Stimulated activated naive CD8-positive, alpha-beta T cell treated with anti-CD3 and anti-CD28 coated beads, Interleukin-15, amount 100 ng/mL, for 72 hours (primary cell): ENCODE measurements around the gene CYP21A2.
"Not testable (repeated sequence)": the region's sequence is repeated elsewhere in the genome, so short reads cannot be mapped to it uniquely, and the experiment has no call there.

Experiments
- ATAC-seq: fragments of 150-1000 bp; cut with Tn5 transposase; 2 replicates; pipeline ENCODE4 v1.10.0; 2021; ENCODE audit warnings: mild to moderate bottlenecking, moderate library complexity
- DNase-seq, 2 donors: peaks; one replicate each; pipeline ENCODE4 v3.0.0; 2021 to 2022
- H3K27ac Mint-ChIP-seq, 2 donors: one replicate each; pipeline ENCODE4 v1.8.0; 2022; ENCODE audit warnings: mild to moderate bottlenecking in 2 of 2, mixed read lengths in 2 of 2, moderate library complexity in 2 of 2
- H3K27me3 Mint-ChIP-seq: one replicate; pipeline ENCODE4 v1.8.0; 2022; ENCODE audit warnings: mixed read lengths
- H3K4me1 Mint-ChIP-seq: one replicate; pipeline ENCODE4 v1.8.0; 2022; ENCODE audit warnings: mild to moderate bottlenecking, mixed read lengths
- H3K4me3 Mint-ChIP-seq, 2 donors: one replicate each; pipeline ENCODE4 v1.8.0; 2022; ENCODE audit warnings: mild to moderate bottlenecking in 2 of 2, mixed read lengths in 2 of 2, moderate library complexity in 1 of 2
- H3K9me3 Mint-ChIP-seq, 2 donors: one replicate each; pipeline ENCODE4 v1.8.0; 2022; ENCODE audit warnings: mixed read lengths in 2 of 2

Gene CYP21A2

GRCh38 chr6:32037598-32038524 is at the start of gene CYP21A2:
CYP21A2 (plus strand) TSS chr6:32038415; CDS start chr6:32038423, 8 bp downstream.
- H3K27me3 Mint-ChIP-seq, DNase-seq, H3K4me3 Mint-ChIP-seq, H3K9me3 Mint-ChIP-seq: not testable (repeated sequence)
- Mint-ChIP-seq H3K4me1 (peaks cover 11% of the 10 kb centered on the region), H3K27ac (peak within 1 kb of the TSS in 1 of 2 donors; percentile 52)
- peak; percentile 86 for ATAC-seq

GRCh38 chr6:31989363-31989762 is 48.9 kb upstream of the CYP21A2 start:
- DNase-seq, H3K9me3 Mint-ChIP-seq, H3K27ac Mint-ChIP-seq, ATAC-seq, H3K27me3 Mint-ChIP-seq, H3K4me3 Mint-ChIP-seq, H3K4me1 Mint-ChIP-seq: not testable (repeated sequence)

- ATAC-seq, H3K4me3 Mint-ChIP-seq, DNase-seq, H3K4me1 Mint-ChIP-seq, H3K27me3 Mint-ChIP-seq, H3K27ac Mint-ChIP-seq, H3K9me3 Mint-ChIP-seq: not testable (repeated sequence)
Observed at GRCh38 chr6:31994421-31994820, 43.8 kb upstream of the CYP21A2 start.

DNA sequence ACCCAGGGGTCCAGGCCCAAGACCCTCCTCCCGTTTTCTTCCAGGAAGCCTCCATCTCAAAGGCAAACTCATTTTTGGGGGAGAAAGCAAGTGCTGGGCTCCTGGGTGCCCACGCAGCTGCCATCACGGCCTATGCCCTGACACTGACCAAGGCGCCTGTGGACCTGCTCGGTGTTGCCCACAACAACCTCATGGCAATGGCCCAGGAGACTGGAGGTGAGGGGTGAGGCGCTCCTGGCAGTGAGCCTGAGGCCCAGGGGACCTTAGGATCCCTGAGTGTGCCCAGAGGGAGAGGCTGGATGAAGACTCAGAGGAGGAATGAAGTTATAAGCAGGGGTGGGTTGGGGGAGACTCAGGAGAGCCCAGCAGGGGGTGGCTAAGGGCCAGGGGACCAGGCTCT is 41.8 kb upstream of the CYP21A2 start:
- not testable (repeated sequence) for H3K9me3 Mint-ChIP-seq, DNase-seq, H3K4me1 Mint-ChIP-seq, ATAC-seq, H3K27me3 Mint-ChIP-seq, H3K4me3 Mint-ChIP-seq
- H3K27ac Mint-ChIP-seq = peak overlapping the region in 1 of 2 donors; percentile 30

GRCh38 chr6:32002546-32003268 is 35.5 kb upstream of the CYP21A2 start:
- not testable (repeated sequence) for H3K27me3 Mint-ChIP-seq, DNase-seq, H3K9me3 Mint-ChIP-seq, H3K4me3 Mint-ChIP-seq, H3K27ac Mint-ChIP-seq, ATAC-seq
- peaks cover 11% of the 10 kb centered on the region for H3K4me1 Mint-ChIP-seq

DNA sequence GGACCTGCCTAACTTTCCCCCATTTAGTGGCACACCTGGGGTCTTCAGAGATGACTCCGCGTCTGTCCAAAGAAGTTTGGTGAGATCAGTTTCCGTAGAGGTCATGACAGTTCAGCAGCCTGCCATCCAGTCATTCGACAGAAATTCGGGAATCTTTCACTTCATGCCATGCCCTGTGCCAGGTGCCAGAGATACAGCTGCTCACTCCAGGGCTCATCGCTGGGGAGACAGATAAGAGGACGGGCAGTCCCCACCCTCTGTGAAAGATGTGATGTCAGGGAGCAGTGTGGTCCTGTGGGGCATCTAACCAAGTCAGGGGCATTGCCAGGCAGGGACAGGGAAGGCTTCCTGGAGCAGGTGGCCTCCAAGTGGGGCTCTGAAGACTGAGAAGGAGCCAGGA is 34.9 kb upstream of the CYP21A2 start:
- H3K9me3 Mint-ChIP-seq, H3K4me3 Mint-ChIP-seq, H3K27ac Mint-ChIP-seq, H3K27me3 Mint-ChIP-seq, ATAC-seq, DNase-seq: not testable (repeated sequence)
- H3K4me1 Mint-ChIP-seq = peaks cover 11% of the 10 kb centered on the region

GRCh38 chr6:32004393-32004792 is 33.8 kb upstream of the CYP21A2 start:
- not testable (repeated sequence) for DNase-seq

GRCh38 chr6:32004864-32005537 is 33.2 kb upstream of the CYP21A2 start:
- peak overlapping the region in 1 of 2 donors; percentile 33 for H3K27ac Mint-ChIP-seq
- H3K4me3 Mint-ChIP-seq, DNase-seq, H3K9me3 Mint-ChIP-seq, H3K27me3 Mint-ChIP-seq: not testable (repeated sequence)
- peak; percentile 87 for ATAC-seq
- H3K4me1 Mint-ChIP-seq = peaks cover 11% of the 10 kb centered on the region

More at GRCh38 chr6:32004393-32004792, 33.8 kb upstream of the CYP21A2 start:
- H3K27me3 Mint-ChIP-seq, H3K4me3 Mint-ChIP-seq, ATAC-seq, H3K27ac Mint-ChIP-seq, H3K9me3 Mint-ChIP-seq: not testable (repeated sequence)
- peaks cover 11% of the 10 kb centered on the region for H3K4me1 Mint-ChIP-seq

- not testable (repeated sequence) for H3K27me3 Mint-ChIP-seq, DNase-seq, H3K9me3 Mint-ChIP-seq, H3K4me3 Mint-ChIP-seq, ATAC-seq, H3K27ac Mint-ChIP-seq
- peaks cover 11% of the 10 kb centered on the region for H3K4me1 Mint-ChIP-seq
Observed at GRCh38 chr6:32005538-32005880, 32.7 kb upstream of the CYP21A2 start.

- H3K4me3 Mint-ChIP-seq, H3K27ac Mint-ChIP-seq, H3K9me3 Mint-ChIP-seq, DNase-seq, H3K27me3 Mint-ChIP-seq, ATAC-seq: not testable (repeated sequence)
- peaks cover 11% of the 10 kb centered on the region for H3K4me1 Mint-ChIP-seq
Observed at GRCh38 chr6:32005991-32006529, 32.2 kb upstream of the CYP21A2 start.

GRCh38 chr6:32007086-32007485 is 31.1 kb upstream of the CYP21A2 start:
- peaks cover 11% of the 10 kb centered on the region for H3K4me1 Mint-ChIP-seq
- H3K4me3 Mint-ChIP-seq, H3K9me3 Mint-ChIP-seq, DNase-seq, H3K27me3 Mint-ChIP-seq, ATAC-seq, H3K27ac Mint-ChIP-seq: not testable (repeated sequence)

DNA sequence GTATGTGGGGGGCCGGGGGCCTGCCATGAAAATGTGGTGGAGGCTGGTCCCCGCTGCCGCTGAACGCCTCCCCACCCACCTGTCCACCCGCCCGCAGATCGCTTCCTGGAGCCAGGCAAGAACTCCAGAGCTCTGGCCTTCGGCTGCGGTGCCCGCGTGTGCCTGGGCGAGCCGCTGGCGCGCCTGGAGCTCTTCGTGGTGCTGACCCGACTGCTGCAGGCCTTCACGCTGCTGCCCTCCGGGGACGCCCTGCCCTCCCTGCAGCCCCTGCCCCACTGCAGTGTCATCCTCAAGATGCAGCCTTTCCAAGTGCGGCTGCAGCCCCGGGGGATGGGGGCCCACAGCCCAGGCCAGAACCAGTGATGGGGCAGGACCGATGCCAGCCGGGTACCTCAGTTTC is 30.2 kb upstream of the CYP21A2 start:
- not testable (repeated sequence) for H3K4me3 Mint-ChIP-seq, H3K27ac Mint-ChIP-seq, H3K27me3 Mint-ChIP-seq, DNase-seq, ATAC-seq, H3K9me3 Mint-ChIP-seq
- peaks cover 11% of the 10 kb centered on the region for H3K4me1 Mint-ChIP-seq

DNA sequence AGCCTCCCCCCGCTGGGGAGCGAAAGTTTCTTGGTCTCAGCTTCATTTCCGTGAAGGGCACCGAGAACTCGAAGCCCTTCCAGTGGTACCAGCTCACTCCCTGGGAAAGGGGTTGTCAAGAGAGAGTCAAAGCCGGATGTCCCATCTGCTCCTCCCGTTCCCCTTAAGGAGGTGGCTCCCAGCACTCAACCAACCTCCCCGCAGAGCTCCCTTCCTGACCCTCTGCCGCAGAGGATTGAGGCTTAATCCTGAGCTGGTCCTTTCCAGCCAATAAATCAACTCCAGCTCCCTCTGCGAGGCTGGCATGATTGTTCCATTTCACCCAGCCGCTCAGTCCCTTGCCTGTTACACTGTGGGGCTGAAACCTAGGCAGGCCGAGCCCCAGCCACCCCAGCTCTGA is 29.6 kb upstream of the CYP21A2 start:
- H3K27ac Mint-ChIP-seq, H3K27me3 Mint-ChIP-seq, H3K9me3 Mint-ChIP-seq, ATAC-seq, H3K4me3 Mint-ChIP-seq, DNase-seq: not testable (repeated sequence)
- peaks cover 11% of the 10 kb centered on the region for H3K4me1 Mint-ChIP-seq

- not testable (repeated sequence) for ATAC-seq, DNase-seq, H3K4me1 Mint-ChIP-seq, H3K27me3 Mint-ChIP-seq, H3K27ac Mint-ChIP-seq, H3K9me3 Mint-ChIP-seq, H3K4me3 Mint-ChIP-seq
Observed at GRCh38 chr6:32009537-32009936, 28.7 kb upstream of the CYP21A2 start.

DNA sequence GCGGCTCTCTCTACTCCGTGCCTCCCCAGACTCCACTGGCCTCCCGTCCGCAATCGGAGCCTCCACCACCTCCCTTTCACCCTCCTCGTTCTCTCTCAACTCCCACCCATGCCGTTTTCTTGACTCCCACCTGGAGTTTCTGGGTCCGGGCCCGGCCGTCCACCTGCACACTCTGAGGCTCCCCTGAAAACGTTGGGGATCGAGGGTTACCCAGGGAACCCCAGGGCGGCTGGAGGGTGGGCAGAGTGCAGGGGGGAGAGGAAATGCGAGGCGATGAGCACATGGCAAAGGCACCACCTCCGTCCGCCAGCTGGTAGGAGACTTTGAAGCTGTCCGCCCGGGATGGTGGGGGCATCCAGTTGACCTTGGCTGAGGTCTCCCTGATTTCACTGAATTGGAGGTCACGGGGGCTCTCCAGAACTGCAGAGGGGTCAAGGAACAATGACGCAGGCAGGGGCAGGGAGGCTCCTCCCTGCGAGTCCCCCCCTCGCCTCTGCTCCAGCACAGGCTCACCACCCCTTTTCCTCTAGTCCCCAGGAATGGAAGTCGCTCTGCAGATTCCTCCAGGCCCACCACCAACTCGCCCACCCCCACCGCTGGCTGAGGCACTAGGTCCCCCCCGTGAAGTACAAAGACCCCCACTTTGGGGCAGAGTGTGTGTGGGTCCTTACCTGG is 27.2 kb upstream of the CYP21A2 start:
- ATAC-seq, H3K9me3 Mint-ChIP-seq, DNase-seq, H3K27me3 Mint-ChIP-seq, H3K27ac Mint-ChIP-seq, H3K4me3 Mint-ChIP-seq, H3K4me1 Mint-ChIP-seq: not testable (repeated sequence)
